Pancreas (tissue), 10 donors: ENCODE measurements around the gene GRM1. TPM values are rescaled to one million over a fixed set of nuclear protein-coding genes. Genes with fewer than 3 reads are reported as not detected.

Experiments
- ATAC-seq, 4 donors: fragments of 200-7000 bp; cut with Tn5 transposase; one replicate each; pipeline versions ENCODE4 v1.8.0 to v1.9.1; 2020; ENCODE audit warnings: mild to moderate bottlenecking in 4 of 4, moderate library complexity in 4 of 4
- DNase-seq, 6 donors: peaks; one replicate each; pipeline ENCODE4 v3.0.0-alpha.2; 2020
- FAIRE-seq: peaks from 2 replicates; lab custom pipeline; 2012; peaks lifted over from hg19 to GRCh38; lab: Jason Lieb, UNC
- H3K27ac ChIP-seq, 4 donors: fragments of 200-600 bp; sonication (generic); 1 replicate in 3 of 4; 2 replicates in 1 of 4; pipeline versions ENCODE4 v1.5.0 to v1.8.0; 2020
- H3K27me3 ChIP-seq, 4 donors: fragments of 200-600 bp; one replicate each; pipeline ENCODE4 v1.8.0; 2021
- H3K36me3 ChIP-seq, 3 donors: fragments of 200-600 bp; sonication (generic) in 1 of 3; one replicate each; pipeline versions ENCODE4 v1.5.0 to v1.8.0; 2020 to 2021
- H3K4me1 ChIP-seq, 3 donors: fragments of 200-600 bp; one replicate each; pipeline ENCODE4 v1.8.0; 2021
- H3K4me3 ChIP-seq, 4 donors: fragments of 200-600 bp; sonication (generic) in 2 of 4; one replicate each; pipeline versions ENCODE4 v1.5.0 to v1.8.0; 2020 to 2021
- H3K9me3 ChIP-seq, 4 donors: fragments of 200-600 bp; one replicate each; pipeline ENCODE4 v1.8.0; 2021
- CTCF ChIP-seq, 4 donors: fragments of 200-600 bp; sonication (generic) in 3 of 4; IDR thresholded peaks; one replicate each; pipeline versions ENCODE4 v1.5.0 to v1.8.0; 2021; ENCODE audit warnings: antibody characterized with exemption in 4 of 4
- WGBS, 2 donors: extraction: QIAGEN DNeasy Blood & Tissue Kit; methylation state at CpG; one replicate each; pipeline ENCODE4 v1.1.7; 2013; 5-methylcytosine and 5-hydroxymethylcytosine counted together
- intact Hi-C, 3 donors: fragments of 100-400 bp; cut with DNase I; formaldehyde crosslinking; loops; one replicate each; pipeline versions ENCODE4 v1.11.1 to v1.14.2; 2022
- polyA plus RNA-seq, 2 donors: library from polyadenylated mRNA; stranded (reverse); fragments of 200-250 nt; gene quantifications; one replicate each; pipeline ENCODE4 v1.2.3, GENCODE V29; 2013
- total RNA-seq, 6 donors: library from RNA; stranded (reverse); fragmentation: NEBNext Ultra II Directional in 4 of 6; extraction: Animal tissue kit (Norgen Biotek cat#: 25700) in 4 of 6; gene quantifications; one replicate each; pipeline versions ENCODE4 v1.2.1 to v1.2.4, GENCODE V29; 2021 to 2023
- donor health status: healthy with polysubstance abuse.
- donor health status: DM: no; HTN: no; CAD: no; lungs with moderate emphysema.
- donor health status: DM: no; HTN: no; CAD: no.
- donor health status: control.
- donor health status: control.
- donor health status: Bipolar disorder and iron deficiency.
- donor health status: DM: yes; HTN: yes; CAD: no.
- donor health status: DM: no; HTN: no; CAD: no.
- donor health status: DM: no; HTN: no; CAD: no.
- donor health status: DM: yes; HTN: yes; CAD: no.

Gene GRM1
- total and polyA plus RNA-seq, 8 donors = 0.04 to 0.17 (median 0.05) TPM; not detected in 2

GRCh38 chr6:146312608-146313007 is 283.7 kb downstream of the GRM1 start:
- intact Hi-C loops = no loop called here
- no peak overlapping the region for H3K4me3 ChIP-seq

GRCh38 chr6:146315381-146316174 is 286.7 kb downstream of the GRM1 start:
- Histone ChIP-seq H3K36me3 (no peaks in the 10 kb centered on the region), H3K27me3 (no peaks in the 10 kb centered on the region), H3K4me1 (no peaks in the 10 kb centered on the region), H3K27ac (no peak overlapping the region), H3K9me3 (no peaks in the 10 kb centered on the region), H3K4me3 (no peak overlapping the region)
- WGBS, 2 donors = 74 to 88% methylated on average over 4 of the region's 4 CpGs
- no peak for TF ChIP-seq CTCF (IDR thresholded peaks at IDR 0.05)
- FAIRE-seq (no peak), ATAC-seq (no peak), DNase-seq (no peak)
- intact Hi-C loops = no loop called here

More at GRCh38 chr6:146312608-146313007, 283.7 kb downstream of the GRM1 start:
- H3K27ac ChIP-seq = no peak overlapping the region
- 65 to 73% methylated on average over 2 of the region's 2 CpGs for WGBS, 2 donors
- no peaks in the 10 kb centered on the region for H3K9me3 ChIP-seq
- ATAC-seq (no peak), DNase-seq (no peak), FAIRE-seq (no peak)
- TF ChIP-seq CTCF (IDR thresholded peaks at IDR 0.05) = no peak
- H3K36me3 ChIP-seq = no peaks in the 10 kb centered on the region
- no peaks in the 10 kb centered on the region for H3K4me1 ChIP-seq
- no peaks in the 10 kb centered on the region for H3K27me3 ChIP-seq

DNA sequence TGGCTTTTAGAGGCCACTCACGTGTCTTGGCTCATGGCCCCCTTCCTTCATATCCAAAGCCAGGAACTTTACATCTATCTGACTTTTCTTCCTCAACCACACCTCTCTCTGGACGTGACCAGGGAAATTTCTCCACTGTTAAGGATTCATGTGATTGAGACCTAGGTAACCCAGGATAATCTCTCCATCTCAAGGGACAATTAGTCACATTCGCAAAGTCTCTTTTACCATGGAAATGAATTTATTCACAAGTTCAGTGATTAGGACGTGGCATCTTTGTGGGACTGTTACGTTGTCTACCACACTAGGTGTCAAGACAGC is 287.3 kb downstream of the GRM1 start:
- 62 to 76% methylated on average over 5 of the region's 5 CpGs for WGBS, 2 donors
- no peak for DNase-seq
- no peak for FAIRE-seq
- no peaks in the 10 kb centered on the region for H3K9me3 ChIP-seq
- H3K27ac ChIP-seq = no peak overlapping the region
- intact Hi-C loops = no loop called here
- H3K27me3 ChIP-seq = no peaks in the 10 kb centered on the region
- ATAC-seq = no peak
- no peaks in the 10 kb centered on the region for H3K4me1 ChIP-seq
- no peak for TF ChIP-seq CTCF (IDR thresholded peaks at IDR 0.05)
- H3K36me3 ChIP-seq = no peaks in the 10 kb centered on the region
- no peak overlapping the region for H3K4me3 ChIP-seq

GRCh38 chr6:146331013-146331412 is 302.2 kb downstream of the GRM1 start:
- Histone ChIP-seq H3K27ac (no peak overlapping the region), H3K4me3 (no peak overlapping the region), H3K9me3 (no peaks in the 10 kb centered on the region), H3K36me3 (no peaks in the 10 kb centered on the region), H3K4me1 (no peaks in the 10 kb centered on the region), H3K27me3 (no peaks in the 10 kb centered on the region)
- FAIRE-seq (no peak), ATAC-seq (no peak), DNase-seq (no peak)
- WGBS, 2 donors = 52 to 55% methylated on average over 3 of the region's 3 CpGs
- TF ChIP-seq CTCF (IDR thresholded peaks at IDR 0.05) = no peak
- intact Hi-C loops = no loop called here

GRCh38 chr6:146335336-146335735 is 306.5 kb downstream of the GRM1 start:
- WGBS, 2 donors = 56 to 64% methylated on average over 2 of the region's 2 CpGs
- H3K27ac ChIP-seq = no peak overlapping the region
- H3K27me3 ChIP-seq = no peaks in the 10 kb centered on the region
- no peak for DNase-seq
- no peak overlapping the region for H3K4me3 ChIP-seq
- no peaks in the 10 kb centered on the region for H3K9me3 ChIP-seq
- H3K4me1 ChIP-seq = no peaks in the 10 kb centered on the region
- no peak for FAIRE-seq
- peak in 1 of 4 donors; percentile 22 for ATAC-seq
- no peak for TF ChIP-seq CTCF (IDR thresholded peaks at IDR 0.05)
- no peaks in the 10 kb centered on the region for H3K36me3 ChIP-seq
- intact Hi-C loops = no loop called here
